Body of pancreas (tissue), 4 donors: ENCODE data around the gene ESRRB. TPM values are rescaled to one million over a fixed set of nuclear protein-coding genes. Genes with fewer than 3 reads are reported as not detected.

Experiments used
- ATAC-seq: fragments of 150-250 bp; one replicate; pipeline ENCODE4 v1.9.1; 2016
- DNase-seq, 4 donors: peaks; one replicate each; pipeline ENCODE4 v3.0.0-alpha.2; 2019
- H3K27ac ChIP-seq, 4 donors: fragments of 200-600 bp; sonication (generic); 1 replicate in 3 of 4; 2 replicates in 1 of 4; pipeline versions ENCODE4 v1.5.1 to v1.6.1; 2016 to 2019; ENCODE audit warnings: mild to moderate bottlenecking in 1 of 4, mixed read lengths in 1 of 4, moderate library complexity in 1 of 4
- H3K27me3 ChIP-seq, 2 donors: fragments of 200-600 bp; sonication (generic); one replicate each; pipeline ENCODE4 v1.6.0; 2016; ENCODE audit warnings: mild to moderate bottlenecking in 1 of 2
- H3K36me3 ChIP-seq, 2 donors: fragments of 200-600 bp; sonication (generic); replicated peaks in 1 of 2; 2 replicates each; pipeline ENCODE4 v1.5.1; 2016; ENCODE audit warnings: low read depth in 2 of 2; ENCODE audit not compliant: insufficient read depth in 1 of 2
- H3K4me1 ChIP-seq: fragments of 200-600 bp; sonication (generic); one replicate; pipeline ENCODE4 v1.6.0; 2016
- H3K4me3 ChIP-seq, 2 donors: fragments of 200-600 bp; sonication (generic); 1 replicate in 1 of 2; 2 replicates in 1 of 2; pipeline ENCODE4 v1.5.1; 2016 to 2019
- H3K9me3 ChIP-seq, 3 donors: fragments of 200-600 bp; sonication (generic); 1 replicate in 2 of 3; 2 replicates in 1 of 3; pipeline ENCODE4 v1.5.1; 2016
- POLR2A ChIP-seq, 3 donors: fragments of 450-650 bp; IDR thresholded peaks; one replicate each; pipeline ENCODE4 v1.6.1; 2016; ENCODE audit warnings: antibody characterized with exemption in 3 of 3, mild to moderate bottlenecking in 2 of 3
- WGBS, 2 donors: methylation state at CpG; one replicate each; pipeline ENCODE4 v1.1.5; 2017; 5-methylcytosine and 5-hydroxymethylcytosine counted together
- intact Hi-C: fragments of 100-400 bp; cut with DNase I; formaldehyde crosslinking; loops from one replicate; pipeline ENCODE4 v1.15.1; 2023
- total RNA-seq, 2 donors: library from RNA; depleted of rRNA; stranded (reverse); fragments of >200 nt; gene quantifications; one replicate each; pipeline ENCODE4 v1.1.0, GENCODE V29; 2016
- TF ChIP-seq, protein P1 (sequence below), 7 experiments: fragments of 450-650 bp in 4 of 7; fragments of 200-600 bp in 3 of 7; sonication (generic) in 3 of 7; IDR thresholded peaks; one replicate each; pipeline ENCODE4 v1.5.1; 2016 to 2019; ENCODE audit warnings: antibody characterized with exemption in 7 of 7

ESRRB gene
- total RNA-seq, 2 donors from 2014 or later, result not detected

DNA sequence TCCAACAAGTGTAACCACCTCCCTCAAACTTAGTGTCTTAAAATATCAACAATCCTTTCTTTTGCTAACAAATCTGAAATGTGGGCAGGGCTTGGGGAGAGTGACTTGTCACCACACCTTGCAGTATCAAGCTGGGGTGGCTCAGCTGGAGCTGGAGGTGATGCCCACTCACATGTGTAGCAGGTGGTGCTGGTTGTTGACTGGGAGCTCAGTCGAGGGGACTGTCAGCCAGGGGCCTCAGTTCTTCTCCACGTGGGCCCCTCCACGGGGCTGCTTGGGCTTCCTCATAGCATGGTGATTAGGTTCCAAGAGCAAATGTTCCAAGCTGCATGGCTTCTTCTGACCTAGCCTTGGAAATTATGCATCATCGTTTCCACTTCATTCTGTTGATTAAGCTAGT, 32.6 kb upstream of the ESRRB start:
- DNase-seq (no peak), ATAC-seq (no peak)
- no peaks in the 10 kb centered on the region for H3K27me3 ChIP-seq
- intact Hi-C loops, result no loop called here
- no peaks in the 10 kb centered on the region for H3K9me3 ChIP-seq
- H3K4me1 ChIP-seq, result no peaks in the 10 kb centered on the region
- no peak overlapping the region for H3K4me3 ChIP-seq
- no peaks in the 10 kb centered on the region for H3K36me3 ChIP-seq
- no peak for TF ChIP-seq POLR2A (IDR thresholded peaks at IDR 0.05)
- TF ChIP-seq, protein P1, sequence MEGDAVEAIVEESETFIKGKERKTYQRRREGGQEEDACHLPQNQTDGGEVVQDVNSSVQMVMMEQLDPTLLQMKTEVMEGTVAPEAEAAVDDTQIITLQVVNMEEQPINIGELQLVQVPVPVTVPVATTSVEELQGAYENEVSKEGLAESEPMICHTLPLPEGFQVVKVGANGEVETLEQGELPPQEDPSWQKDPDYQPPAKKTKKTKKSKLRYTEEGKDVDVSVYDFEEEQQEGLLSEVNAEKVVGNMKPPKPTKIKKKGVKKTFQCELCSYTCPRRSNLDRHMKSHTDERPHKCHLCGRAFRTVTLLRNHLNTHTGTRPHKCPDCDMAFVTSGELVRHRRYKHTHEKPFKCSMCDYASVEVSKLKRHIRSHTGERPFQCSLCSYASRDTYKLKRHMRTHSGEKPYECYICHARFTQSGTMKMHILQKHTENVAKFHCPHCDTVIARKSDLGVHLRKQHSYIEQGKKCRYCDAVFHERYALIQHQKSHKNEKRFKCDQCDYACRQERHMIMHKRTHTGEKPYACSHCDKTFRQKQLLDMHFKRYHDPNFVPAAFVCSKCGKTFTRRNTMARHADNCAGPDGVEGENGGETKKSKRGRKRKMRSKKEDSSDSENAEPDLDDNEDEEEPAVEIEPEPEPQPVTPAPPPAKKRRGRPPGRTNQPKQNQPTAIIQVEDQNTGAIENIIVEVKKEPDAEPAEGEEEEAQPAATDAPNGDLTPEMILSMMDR (IDR thresholded peaks at IDR 0.05), result no peak
- WGBS, 2 donors, result 54 to 82% methylated on average over 4 of the region's 4 CpGs
- H3K27ac ChIP-seq, result no peak overlapping the region

DNA sequence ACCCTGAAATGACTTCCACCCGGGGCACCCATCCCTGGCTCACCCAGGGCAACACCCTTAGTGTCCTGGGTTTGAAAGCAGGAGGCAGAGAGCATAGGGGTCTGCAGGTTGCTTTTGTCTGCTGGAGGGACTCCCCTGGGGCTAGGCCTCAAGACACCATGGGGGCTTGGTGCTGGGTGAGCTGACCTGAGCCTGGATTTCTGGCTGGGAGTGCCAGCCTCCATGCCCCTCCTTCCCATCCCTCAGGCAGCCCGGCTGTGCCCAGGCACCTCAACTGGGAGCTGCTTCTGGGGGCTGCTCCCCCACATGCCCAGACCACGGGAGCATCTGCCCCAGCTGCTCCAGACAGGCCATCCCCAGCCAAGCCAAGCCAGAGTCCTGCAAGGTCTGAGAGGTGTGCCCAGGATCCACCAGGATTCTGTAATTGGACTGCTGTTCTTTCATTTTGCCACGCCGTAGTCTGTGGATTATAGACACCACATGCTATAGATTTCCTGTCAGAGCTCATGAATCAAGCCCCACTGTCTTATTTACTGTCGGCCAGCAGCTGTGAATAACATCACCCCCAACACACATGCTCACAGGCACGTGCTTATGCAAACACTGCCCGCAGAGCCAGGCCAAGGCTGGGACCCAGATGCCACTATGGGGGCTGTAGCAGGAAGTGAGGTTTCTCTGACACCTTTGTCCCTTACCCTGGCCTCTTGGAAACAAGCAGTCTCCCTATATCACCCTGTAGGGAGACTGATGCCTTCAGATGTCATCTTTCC, 29.4 kb upstream of the ESRRB start:
- DNase-seq (no peak), ATAC-seq (no peak)
- Histone ChIP-seq H3K36me3 (no peaks in the 10 kb centered on the region), H3K4me3 (no peak overlapping the region), H3K27me3 (no peaks in the 10 kb centered on the region), H3K9me3 (no peaks in the 10 kb centered on the region), H3K4me1 (no peaks in the 10 kb centered on the region), H3K27ac (no peak overlapping the region)
- 36 to 41% methylated on average over 5 to 7 of the region's 8 CpGs for WGBS, 2 donors
- intact Hi-C loops, result no loop called here
- no peak for TF ChIP-seq POLR2A (IDR thresholded peaks at IDR 0.05)
- TF ChIP-seq, protein P1 (IDR thresholded peaks at IDR 0.05), result no peak

DNA sequence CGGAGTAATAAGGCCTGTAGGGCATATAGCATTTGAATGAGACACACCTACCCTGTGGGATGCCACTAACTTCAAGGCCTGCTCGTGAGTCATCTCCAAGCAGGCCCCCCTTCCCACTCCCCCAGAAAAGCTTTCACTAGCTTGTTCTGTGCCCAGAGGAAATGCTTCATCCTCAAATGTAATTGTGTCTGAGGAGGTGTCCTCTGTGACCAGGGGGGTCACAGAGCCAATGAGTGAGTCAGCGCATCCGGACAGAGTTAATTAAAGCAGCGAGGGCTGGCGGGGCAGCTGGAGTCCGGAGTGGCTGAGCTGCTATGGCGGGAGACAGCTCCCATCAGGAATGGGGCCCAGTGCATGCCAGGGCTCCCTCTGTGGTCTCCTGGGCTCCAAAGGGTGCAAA, 27.0 kb upstream of the ESRRB start:
- peaks cover 6% of the 10 kb centered on the region for H3K4me1 ChIP-seq
- H3K9me3 ChIP-seq, result no peaks in the 10 kb centered on the region
- WGBS, 2 donors, result 61% methylated on average over 8 of the region's 8 CpGs
- no peak overlapping the region for H3K27ac ChIP-seq
- TF ChIP-seq, protein P1 (IDR thresholded peaks at IDR 0.05), result no peak
- TF ChIP-seq POLR2A (IDR thresholded peaks at IDR 0.05), result no peak
- intact Hi-C loops, result no loop called here
- no peak overlapping the region for H3K4me3 ChIP-seq
- H3K27me3 ChIP-seq, result no peaks in the 10 kb centered on the region
- no peaks in the 10 kb centered on the region for H3K36me3 ChIP-seq
- DNase-seq (peak in 1 of 4 donors; percentile 9), ATAC-seq (peak; percentile 40)

DNA sequence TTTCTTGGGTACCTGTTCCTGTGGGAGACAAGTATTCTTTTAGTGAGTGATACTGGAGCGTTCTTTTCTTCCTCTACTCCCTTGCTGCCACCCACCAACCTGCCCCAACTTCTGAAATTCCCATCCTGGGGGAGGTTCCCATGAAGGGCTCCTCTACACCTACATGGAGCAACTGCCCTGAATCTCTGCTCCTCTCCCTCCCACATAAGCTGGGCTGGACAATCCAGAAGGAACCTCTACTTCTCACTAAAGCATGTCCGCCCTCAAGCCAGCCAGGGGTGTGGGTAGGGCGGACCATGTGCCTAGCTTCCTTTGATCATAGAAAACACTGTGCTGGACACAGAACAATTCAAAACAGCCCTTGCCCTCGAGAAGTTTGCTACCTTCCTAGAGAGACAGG, 25.9 kb upstream of the ESRRB start:
- TF ChIP-seq POLR2A (IDR thresholded peaks at IDR 0.05), result no peak
- TF ChIP-seq, protein P1 (IDR thresholded peaks at IDR 0.05), result no peak
- Histone ChIP-seq H3K4me1 (peaks cover 6% of the 10 kb centered on the region), H3K4me3 (no peak overlapping the region), H3K9me3 (no peaks in the 10 kb centered on the region), H3K27ac (no peak overlapping the region), H3K27me3 (no peaks in the 10 kb centered on the region), H3K36me3 (no peaks in the 10 kb centered on the region)
- ATAC-seq (no peak), DNase-seq (no peak)
- 51 to 53% methylated on average over 4 of the region's 4 CpGs for WGBS, 2 donors
- intact Hi-C loops, result loop anchor here (10.0 kb wide), 1 partner anchor 295 kb away; no protein-coding TSS in a partner anchor

DNA sequence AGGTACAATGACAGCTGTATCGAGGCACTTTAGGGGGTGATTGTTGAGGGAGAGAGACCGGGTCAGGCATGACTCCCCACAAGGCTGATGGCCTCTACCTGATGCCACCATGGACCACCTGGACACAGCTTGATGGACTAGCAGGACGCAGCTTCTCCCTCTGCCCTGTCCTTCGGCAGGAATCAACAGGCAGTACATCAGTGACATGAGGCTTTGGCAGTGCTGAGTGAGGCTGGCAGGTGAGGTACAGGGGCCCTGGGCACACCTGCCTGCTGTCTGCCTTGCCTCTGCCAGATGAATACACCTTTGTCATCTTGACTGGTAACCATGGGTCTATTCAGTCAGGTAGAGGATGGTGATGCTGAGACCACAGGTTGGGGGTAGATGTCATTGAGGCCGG, 25.3 kb upstream of the ESRRB start:
- ATAC-seq (no peak), DNase-seq (no peak)
- intact Hi-C loops, result loop anchor here (10.0 kb wide), 1 partner anchor 296 kb away; no protein-coding TSS in a partner anchor
- Histone ChIP-seq H3K27me3 (no peaks in the 10 kb centered on the region), H3K9me3 (no peaks in the 10 kb centered on the region), H3K4me1 (peaks cover 6% of the 10 kb centered on the region), H3K36me3 (no peaks in the 10 kb centered on the region), H3K27ac (no peak overlapping the region), H3K4me3 (no peak overlapping the region)
- WGBS, 2 donors, result 64 to 75% methylated on average over 3 to 5 of the region's 5 CpGs
- TF ChIP-seq, protein P1 (IDR thresholded peaks at IDR 0.05), result no peak
- TF ChIP-seq POLR2A (IDR thresholded peaks at IDR 0.05), result no peak
